Left renal cortex interstitium (tissue), 4 donors: ENCODE measurements around the gene WNT9A. TPM values are rescaled to one million over a fixed set of nuclear protein-coding genes. Genes with fewer than 3 reads are reported as not detected.

Source experiments
- DNase-seq, 4 donors: peaks; one replicate each; pipeline ENCODE4 v3.0.0-alpha.2; 2013; ENCODE audit warnings: low read depth in 4 of 4, low spot score in 2 of 4, missing footprints in 1 of 4
- polyA plus RNA-seq, 4 donors: library from polyadenylated mRNA; unstranded; fragments of 120-200 nt; gene quantifications; one replicate each; pipeline ENCODE4 v1.2.1, GENCODE V29; 2013; ENCODE audit not compliant: insufficient read length in 4 of 4

WNT9A gene
- polyA plus RNA-seq, 4 donors = 1.3 to 1.8 (median 1.6) TPM

DNA sequence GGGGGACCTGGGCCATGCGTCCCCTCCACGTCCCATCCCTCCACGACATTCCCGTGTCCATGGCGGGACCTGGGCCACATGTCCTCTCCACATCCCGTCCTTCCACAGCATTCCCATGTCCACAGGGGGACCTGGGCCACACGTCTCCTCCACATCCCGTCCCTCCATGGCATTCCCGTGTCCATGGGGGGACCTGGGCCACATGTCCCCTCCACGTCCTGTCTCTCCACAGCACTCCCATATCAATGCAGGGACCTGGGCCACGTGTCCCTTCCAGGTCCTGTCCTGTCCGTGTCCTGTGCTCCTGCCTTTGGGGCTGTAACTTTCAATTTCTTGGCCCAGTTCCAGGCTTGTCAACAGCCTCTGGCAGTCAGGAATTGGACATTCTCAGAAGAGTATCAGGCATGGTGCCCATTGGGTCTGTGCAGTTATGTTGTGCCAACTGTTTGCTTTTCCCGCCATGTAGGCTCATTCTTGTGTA lies 47.1 kb downstream of the WNT9A start:
- DNase-seq = no peak

DNA sequence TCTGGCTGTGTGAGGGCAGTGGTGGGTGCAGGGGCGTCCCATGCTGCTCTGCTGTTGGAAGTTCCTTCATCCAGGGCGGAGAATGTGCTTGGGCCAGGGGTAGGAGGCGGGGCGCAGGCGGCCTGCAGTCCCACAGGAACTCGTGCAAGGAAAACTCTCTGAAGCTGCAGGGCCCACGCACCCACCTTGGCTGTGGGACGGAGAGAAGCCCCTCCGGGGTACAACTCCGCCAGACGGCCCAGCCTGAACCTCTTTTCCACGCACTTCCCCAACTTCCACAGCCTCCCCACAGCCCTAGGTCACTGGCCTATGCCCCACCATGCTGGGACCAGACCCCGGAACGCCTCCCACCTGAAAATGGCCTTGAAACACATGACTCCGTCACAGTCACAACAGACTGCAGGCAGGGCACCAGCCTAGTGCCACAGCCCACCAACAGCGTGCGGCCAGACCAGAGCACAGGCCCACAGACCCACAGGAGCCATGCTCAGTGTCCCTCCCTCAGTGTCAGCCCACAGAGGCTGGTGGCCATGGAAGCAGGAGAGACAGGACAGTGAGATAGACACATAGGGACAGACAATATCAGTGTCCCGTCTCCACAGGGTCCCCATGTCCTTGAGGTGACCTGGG lies 47.8 kb downstream of the WNT9A start:
- no peak for DNase-seq

DNA sequence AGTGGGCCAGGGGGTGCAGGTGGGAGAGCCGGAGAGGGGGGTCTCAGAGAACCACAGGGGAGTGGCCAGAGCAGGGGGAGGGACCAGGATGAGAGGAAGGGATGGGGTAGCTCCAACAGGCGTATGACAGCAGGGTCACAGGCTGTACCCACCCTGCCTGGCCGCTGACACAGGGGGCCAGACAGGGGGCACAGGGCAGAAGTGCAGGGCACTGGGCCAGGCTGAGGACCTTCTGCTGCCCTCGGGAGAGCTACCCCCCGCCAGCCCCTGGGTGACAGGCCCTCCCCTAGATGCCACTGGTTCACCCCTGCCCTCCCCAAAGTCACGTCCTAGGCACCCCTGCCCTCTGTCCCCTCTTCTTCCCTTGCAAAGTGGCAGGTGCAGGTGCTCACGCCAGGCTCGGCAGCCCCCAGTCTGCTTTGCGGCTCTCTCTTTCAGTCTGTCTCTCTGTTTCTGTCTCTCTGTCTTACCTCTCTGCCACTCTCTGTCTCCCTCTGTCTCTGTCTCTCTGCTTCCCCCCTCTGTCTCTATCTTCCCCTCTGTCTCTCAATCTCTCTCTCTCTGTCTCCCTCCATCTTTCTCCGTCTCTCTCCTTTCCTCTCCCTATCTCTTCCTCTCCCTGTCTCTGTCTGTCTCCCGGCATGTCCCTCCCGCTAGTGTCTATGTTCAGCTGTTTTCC lies 48.5 kb downstream of the WNT9A start:
- DNase-seq = no peak

DNA sequence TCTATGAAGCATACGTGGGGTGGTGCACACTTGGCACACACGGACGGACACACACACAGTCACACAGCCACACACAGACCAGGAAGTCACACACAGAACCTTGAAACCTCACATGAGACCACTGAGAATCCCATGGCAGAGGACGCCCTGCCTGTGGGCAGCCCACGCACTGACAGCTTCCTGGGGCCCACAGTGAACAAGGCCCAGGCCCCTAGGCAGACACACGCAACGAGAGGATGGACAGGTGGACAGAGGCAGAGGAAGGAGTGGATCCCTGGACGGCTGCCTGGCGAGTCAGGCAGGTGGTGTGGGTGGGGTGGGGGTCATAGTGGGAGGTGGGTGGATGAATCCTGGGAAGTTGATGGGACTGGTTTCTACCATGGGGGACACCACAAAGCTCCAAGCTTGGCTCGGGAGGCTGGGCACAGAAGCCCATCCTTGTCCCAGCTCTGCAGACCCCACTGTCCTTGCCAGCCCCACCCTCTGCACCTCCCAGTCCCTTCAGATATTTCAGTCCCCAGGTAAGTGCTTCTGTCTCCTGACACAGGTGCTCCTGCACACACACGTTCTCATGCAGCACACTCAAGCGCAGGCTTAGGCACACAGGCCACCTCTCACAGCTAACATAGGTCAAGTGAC lies 49.1 kb downstream of the WNT9A start:
- DNase-seq = no peak

DNA sequence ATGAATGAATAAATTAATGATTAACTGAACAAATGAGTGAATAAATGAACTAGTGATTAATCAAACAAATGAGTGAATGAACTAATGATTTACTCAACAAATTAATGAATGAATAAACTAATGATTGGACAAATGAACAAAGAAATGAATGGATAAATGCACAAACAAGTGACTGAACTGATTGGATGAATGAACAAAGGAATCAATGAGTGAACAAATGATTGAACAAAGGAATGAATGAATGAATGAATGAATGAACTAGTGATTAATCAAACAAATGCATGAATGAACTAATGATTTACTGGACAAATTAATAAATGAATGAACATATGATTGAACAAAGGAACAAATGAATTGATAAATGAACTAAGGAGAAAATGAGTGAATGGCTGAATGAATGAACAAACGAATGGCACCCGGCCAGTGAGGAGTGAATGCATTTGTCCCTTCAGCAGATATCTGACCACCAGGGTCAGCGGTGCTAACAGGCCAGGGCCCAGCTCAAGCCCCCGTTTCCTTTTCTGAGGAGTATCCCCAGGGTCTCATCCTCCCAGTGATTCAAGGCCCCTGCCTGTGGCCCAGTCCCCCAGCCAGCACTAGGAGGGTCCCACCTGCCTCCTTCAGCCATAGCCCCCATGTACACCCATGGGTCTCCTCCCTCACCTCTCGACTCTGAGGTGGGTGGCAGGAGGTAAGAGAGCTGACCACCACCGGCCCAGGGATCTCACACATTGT lies 49.9 kb downstream of the WNT9A start:
- DNase-seq = no peak

DNA sequence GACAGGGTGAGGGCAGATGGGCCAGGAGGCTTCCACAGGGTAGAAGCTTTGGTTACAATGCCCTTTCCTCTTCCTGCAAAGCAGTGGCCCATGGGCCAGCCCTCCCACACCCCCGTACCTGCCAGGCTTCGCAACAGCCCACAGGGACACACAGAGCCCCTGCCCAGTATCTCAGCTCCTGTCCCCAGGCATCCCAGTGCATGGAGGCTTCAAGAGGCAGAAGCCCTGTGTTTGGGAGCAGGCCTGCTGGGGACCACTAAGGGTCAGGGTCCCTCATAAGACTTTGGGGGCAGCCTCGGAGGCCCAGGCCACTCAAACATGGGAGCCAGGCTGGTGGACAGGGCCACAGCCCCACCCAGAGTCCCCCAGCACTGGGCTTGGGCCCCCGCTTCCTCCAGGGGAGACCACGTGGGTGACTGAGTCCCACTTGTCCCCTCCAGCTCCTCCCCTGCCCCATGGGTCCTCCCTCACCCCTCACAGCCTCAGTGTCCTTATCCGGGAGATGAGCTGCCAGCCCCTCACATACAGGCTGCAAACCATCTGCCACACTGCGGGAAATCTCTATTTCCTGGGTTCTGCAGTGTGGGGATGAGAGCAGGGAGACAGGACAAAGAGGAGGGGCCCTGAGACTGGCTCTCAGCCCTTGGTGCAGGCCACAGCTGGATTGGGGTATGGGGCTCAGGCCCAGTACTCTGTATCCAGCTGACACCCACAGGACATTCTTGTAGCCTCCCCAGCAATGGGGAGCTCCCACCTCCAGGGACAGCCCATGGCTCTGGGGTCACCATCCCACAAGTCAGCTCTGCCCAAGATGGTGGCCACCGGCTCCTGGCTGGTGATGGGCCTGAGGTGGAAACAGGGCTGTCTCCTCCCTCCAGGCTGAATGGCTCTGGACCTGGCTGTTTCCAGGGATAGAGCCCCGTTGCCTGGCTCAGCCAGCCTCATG lies 50.7 kb downstream of the WNT9A start:
- no peak for DNase-seq

DNA sequence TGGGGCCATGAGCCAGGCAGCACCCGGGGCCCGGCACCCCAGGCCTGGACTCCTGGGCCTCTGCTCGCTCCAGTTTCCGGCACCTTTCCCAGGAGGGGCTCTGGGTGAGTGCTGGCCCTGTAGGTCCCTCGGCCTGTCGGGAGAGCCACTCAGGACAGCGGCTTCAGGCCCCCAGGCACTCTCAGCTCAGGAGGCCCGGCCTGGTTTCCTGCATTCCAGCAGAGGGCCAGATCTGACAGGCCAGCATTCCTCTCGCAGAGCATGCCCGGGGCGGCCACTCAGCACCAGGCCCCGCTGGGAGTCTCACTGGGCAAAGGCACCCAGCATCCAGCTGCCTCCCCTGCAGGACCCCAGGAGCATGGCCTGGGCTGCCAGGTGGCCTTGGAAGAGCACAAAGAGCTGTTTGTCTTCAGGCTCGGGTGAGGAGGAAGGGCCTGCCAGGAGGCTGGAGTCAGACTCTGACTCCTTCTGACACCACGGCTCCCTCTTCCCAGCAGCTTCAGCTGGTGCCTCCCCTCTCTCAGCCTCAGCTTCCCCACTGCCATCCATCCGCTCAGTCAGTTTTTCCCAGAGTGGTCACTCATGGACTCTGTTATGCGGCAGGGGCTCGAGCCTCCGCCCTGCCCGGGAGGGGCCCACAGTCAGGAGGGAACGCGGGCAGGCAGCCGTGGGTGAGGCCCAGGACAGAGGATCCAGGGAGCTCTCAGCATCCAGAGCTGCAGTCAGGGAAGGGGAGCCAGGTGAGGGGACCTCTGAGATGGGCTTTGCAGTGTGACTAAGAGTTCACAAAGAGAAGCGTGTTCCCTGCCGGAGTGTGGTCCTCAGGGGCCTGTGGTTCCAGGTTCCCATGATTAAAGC lies 51.7 kb downstream of the WNT9A start:
- DNase-seq = no peak

DNA sequence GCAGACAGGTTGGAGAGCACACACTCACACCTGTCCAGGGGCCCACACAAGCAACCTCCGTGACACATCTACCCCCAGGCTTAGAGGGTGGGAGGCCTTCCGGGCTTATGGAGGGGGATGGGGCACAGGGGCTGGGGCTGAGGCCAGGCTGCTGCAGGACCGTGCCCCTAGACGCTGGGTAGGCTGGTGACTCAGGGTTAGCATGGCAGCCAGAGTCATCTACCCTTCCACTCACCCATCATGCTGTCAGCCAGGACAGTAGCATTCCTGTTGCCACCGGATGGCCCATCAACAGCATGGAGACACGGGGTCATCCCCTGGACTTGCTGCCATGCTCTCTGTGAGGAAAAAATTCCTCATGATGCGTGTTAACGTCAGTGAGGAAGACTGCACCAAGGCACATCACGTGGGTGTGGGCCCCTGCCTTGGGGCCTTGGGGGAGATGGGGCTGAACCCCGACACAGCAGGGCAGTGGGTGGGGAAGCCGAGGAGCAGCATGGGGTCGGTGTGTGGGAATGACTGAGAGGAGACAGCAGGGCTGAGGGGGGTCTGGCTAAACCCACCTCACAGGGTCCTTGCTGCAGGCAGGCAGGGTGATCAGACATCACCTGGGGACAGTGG lies 52.8 kb downstream of the WNT9A start:
- no peak for DNase-seq

DNA sequence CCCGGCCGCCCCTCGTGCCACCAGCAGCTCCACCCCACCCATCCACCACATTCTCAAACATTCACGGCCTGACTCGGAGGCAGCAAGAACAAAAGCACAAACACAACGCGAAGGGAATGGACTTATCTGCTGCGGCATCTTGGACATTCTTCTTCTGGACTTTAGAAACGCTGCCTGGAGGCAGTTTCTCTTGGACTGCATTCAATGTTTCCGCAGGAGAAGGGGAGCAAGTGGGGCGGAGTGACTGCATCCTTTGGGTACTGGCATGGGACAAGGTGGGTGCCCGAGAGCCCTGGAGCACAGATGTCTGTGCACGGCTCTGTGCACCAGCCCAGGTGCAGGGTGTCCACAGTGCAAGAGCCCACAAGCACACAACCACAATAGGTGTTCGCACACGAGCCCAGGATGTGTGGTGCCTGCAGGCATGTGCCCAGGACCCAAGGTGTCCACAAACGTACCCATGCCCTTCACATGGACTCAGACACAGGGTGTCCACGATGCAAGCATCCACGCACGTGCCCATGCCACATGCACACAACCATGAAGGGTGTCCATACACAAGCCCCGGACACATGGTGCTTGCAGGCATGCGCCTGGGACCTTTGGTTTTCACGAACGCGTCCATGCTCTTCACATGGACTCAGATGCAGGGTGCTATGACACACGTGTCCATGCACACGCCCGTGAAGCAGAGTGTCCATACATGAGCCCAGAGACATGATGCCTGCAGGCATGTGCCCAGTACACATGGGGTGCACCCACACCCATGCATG lies 53.6 kb downstream of the WNT9A start:
- no peak for DNase-seq

DNA sequence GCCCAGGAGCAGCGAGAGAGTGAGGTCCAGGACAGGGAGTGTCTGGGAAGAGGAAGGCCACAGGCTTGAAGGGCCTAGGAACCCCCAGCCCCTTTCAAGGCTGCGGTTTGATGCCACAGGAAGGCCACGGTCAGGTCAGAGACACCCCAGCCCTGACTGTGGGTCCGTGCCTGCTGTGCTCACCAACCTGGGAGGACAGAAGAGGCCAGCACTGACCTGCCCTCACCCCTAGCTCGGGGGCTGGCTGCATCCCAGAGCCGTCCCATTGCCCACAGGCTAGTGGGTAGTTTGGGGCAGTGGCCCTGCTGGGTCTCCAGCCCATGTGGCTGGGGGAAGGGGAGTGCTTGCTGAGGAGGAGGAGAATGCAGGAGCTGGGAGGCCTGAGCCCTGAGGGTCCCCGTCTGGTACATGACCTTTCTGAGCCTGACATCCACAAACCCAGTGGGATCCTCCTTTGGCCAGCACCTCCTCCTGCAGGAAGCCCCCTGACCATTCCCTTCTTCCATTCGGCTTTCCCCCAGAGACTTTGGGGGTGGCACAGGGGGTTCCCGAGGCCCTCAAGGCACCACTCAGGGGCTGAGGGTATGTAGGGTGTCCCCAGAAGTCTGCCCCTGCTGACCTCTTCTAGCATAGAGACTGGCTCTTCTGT lies 54.3 kb downstream of the WNT9A start:
- no peak for DNase-seq

DNA sequence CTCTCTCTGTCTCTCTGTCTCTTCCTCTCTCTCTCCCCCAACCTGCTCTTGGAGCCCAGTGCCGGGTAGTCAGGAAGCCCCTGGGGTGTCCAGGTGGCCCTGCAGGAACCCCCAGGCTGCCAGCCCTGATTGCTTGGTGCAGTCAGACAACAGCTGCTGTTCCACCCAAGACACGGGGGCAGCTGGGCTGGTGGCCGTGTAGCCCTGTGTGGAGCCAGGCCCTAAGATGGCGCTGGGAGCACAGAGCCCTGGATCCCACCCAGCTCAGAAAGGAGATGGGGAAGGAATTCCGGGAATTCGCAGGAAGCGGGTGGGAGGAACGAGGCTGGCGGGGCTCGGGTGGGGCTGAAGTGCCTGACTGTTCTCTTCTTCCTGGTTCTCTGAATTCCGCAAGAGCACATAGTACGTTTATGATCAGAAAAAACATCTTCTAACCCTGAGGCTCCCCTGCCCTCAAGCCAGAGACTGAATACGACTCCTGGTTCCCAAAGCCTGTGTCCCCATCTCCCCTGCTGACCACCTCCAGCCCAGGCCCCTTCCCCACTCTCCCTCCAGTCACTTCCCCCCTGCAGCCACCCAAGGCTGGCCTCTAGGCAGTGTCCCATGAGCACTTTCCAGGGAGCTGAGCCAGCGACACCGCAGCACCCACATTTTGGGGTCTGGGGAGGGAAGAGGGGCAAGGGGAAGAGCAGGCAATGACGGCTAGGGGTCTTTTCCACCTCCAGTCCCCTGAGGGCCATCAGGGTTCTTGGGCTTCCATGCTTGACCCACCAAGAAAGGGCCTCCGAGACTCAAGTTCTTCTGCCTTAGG lies 55.0 kb downstream of the WNT9A start:
- no peak for DNase-seq

DNA sequence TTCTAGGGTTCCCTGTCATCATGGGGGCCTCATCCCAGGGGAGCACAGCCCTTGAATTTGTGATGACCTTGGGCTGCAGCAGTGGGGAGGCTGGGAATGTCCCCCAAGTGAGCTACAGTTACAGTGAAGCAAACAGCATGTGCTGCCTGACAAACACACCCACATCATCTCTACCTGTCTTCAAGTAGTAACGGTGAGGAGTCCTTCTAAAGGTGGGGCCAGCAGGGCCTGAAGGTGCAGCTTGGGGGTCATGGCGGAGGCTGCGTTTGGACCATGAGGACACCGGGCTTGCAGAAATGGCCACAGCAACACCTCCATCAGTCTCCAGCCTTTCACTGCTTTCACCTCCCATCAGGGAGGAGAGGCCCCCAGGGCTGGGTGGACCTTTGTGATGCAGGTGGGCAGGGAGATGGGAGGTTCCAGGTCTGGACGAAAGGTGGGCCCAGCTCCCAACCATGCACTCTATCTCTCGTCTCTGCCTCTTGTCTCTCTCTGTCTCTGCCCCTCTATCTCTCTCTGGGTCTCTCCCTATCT lies 55.7 kb downstream of the WNT9A start:
- no peak for DNase-seq

DNA sequence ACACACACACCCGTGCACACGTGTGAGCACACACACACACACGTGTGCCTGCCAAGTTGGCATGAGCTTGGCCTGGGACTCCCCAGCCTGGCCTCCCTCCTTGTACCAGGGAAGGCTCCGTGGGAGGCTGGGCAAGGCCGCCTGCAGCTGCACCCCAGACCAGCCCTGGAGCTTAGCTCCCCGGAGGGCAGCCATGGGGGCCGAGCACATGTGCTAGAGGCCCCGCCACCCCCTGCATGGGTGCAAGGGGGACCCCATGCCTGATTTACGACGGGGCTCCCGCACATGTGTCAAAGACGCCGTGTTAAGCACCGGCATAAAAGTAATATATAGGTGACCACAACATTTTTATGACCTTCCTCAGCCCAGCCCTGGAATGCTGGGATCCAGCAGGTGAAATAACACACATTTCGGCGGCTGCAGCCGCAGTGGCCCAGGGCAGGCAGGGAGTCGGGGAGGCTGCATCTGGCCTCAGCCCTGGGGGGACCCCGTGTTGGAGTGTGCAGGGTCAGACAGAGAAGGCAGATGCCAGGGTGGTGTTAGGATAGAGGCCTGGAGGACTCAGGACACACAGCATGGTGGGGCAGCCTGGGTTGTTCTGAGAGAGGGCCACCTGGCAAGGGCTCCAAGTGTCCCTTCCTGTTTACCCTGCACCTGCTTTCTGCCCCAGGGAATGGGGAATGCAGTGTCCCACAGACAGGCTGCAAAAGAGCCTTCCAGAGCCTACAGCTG lies 56.3 kb downstream of the WNT9A start:
- no peak for DNase-seq

DNA sequence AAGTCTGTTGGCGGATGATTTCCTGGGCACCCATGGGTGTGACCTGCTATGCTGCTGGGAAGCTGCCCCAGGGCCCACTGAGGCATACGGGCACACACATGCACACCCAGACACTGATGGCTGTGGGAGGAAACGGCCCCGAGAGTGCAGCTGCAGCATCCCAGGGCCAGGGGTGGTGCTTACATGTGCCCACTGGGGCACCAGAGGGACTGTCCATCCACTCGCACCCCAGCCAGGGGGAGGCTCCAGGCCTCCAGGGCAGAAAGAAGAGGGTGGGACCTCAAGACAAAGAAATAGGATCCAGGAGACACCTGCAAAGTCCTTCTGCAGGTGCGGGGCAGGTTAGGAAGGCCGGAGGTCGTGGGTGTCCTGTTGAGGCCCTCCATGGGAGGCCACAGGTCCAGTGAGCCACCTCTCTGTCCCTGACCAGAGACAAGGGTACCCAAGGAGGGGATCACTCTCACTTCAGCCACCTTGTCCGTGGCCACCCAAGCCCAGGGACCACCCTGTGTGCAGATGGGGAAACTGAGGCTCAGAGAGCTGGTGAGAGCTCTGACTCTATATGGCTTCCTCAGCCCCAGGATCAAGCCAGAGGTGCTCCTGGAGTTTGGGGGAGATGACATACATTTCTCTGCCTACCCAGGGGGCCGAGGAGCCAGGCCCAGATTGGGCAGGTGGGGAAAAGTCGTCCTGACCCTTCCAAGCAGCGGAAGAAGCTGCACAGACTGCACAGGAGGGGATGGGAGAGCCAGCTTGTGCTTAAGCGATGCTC lies 57.1 kb downstream of the WNT9A start:
- no peak for DNase-seq

DNA sequence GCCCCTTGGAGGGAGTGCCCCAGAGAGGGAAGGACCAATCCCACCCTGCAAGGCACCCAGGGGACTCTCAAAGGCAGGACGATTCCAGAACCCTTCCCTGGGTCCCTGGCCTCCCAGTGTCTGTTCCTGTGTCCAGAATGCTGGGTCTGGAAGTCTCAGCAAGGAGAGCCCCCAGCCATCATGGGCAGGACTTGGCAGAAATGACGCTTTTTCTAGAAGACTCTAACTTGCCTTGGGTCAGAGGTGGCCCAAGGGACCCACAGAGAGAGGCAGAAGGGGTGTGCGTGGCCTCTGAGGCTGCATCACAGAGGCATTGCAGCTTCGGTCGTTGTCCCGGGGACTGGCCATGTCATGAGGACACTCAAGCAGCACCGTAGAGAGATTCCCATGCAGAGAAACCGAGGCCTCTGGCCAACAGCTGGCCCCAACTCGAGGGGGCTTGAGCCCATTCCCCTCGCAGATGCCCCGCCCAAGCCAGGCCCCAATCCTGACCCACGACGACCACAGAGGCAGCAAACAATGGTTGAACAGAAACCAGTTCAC lies 57.8 kb downstream of the WNT9A start:
- DNase-seq = no peak
